GM18951 (cell line): ENCODE results near the gene NRG2.

ENCODE experiments used
- POLR2A ChIP-seq: IDR thresholded peaks from 4 replicates; pipeline ENCODE4 v1.6.1; 2011; ENCODE audit warnings: mild to moderate bottlenecking; ENCODE audit not compliant: insufficient read length, insufficient read depth; ENCODE audit errors: extremely low read depth
- in situ Hi-C: fragments of 300-500 bp; cut with MboI; formaldehyde crosslinking; loops from one replicate; pipeline ENCODE4 v1.12.0; 2022; ENCODE audit warnings: low sequenced_read_pairs, mixed read lengths, inconsistent platforms; ENCODE audit not compliant: unreplicated experiment

NRG2 gene

GRCh38 chr5:140033037-140033760, 9.9 kb downstream of the NRG2 start:
- TF ChIP-seq POLR2A, result no peak
- in situ Hi-C loops, result no loop called here

GRCh38 chr5:140032296-140032695, 10.8 kb downstream of the NRG2 start:
- TF ChIP-seq POLR2A, result no peak
- in situ Hi-C loops, result no loop called here

GRCh38 chr5:140027807-140028206, 15.3 kb downstream of the NRG2 start:
- in situ Hi-C loops, result no loop called here
- no peak for TF ChIP-seq POLR2A

- TF ChIP-seq POLR2A, result no peak
- in situ Hi-C loops, result no loop called here
Measured at GRCh38 chr5:140025736-140026135, 17.4 kb downstream of the NRG2 start.

- no peak for TF ChIP-seq POLR2A
- in situ Hi-C loops, result no loop called here
Measured at GRCh38 chr5:140024928-140025327, 18.2 kb downstream of the NRG2 start.

- TF ChIP-seq POLR2A, result no peak
- in situ Hi-C loops, result no loop called here
Measured at GRCh38 chr5:140023611-140024191, 19.4 kb downstream of the NRG2 start.

GRCh38 chr5:140020601-140021177, 22.4 kb downstream of the NRG2 start:
- in situ Hi-C loops, result no loop called here
- TF ChIP-seq POLR2A, result no peak

GRCh38 chr5:140018920-140019644, 24.0 kb downstream of the NRG2 start:
- no peak for TF ChIP-seq POLR2A
- in situ Hi-C loops, result no loop called here

- no peak for TF ChIP-seq POLR2A
- in situ Hi-C loops, result no loop called here
Measured at GRCh38 chr5:140018517-140018916, 24.6 kb downstream of the NRG2 start.

GRCh38 chr5:140018096-140018481, 25.0 kb downstream of the NRG2 start:
- TF ChIP-seq POLR2A, result no peak
- in situ Hi-C loops, result no loop called here

GRCh38 chr5:140017397-140018095, 25.6 kb downstream of the NRG2 start:
- TF ChIP-seq POLR2A, result no peak
- in situ Hi-C loops, result no loop called here

- in situ Hi-C loops, result no loop called here
- TF ChIP-seq POLR2A, result no peak
Measured at GRCh38 chr5:140015706-140016105, 27.4 kb downstream of the NRG2 start.

GRCh38 chr5:140014751-140015150, 28.3 kb downstream of the NRG2 start:
- TF ChIP-seq POLR2A, result no peak
- in situ Hi-C loops, result no loop called here
